ENCODE data around the gene PSMD1. TPM values are rescaled to one million over a fixed set of nuclear protein-coding genes. Genes with fewer than 3 reads are reported as not detected.

The PSMD1 gene
- total and polyA plus RNA-seq, 2 experiments from 2014 or later = 148 to 177 TPM

- TF ChIP-seq, protein P1, sequence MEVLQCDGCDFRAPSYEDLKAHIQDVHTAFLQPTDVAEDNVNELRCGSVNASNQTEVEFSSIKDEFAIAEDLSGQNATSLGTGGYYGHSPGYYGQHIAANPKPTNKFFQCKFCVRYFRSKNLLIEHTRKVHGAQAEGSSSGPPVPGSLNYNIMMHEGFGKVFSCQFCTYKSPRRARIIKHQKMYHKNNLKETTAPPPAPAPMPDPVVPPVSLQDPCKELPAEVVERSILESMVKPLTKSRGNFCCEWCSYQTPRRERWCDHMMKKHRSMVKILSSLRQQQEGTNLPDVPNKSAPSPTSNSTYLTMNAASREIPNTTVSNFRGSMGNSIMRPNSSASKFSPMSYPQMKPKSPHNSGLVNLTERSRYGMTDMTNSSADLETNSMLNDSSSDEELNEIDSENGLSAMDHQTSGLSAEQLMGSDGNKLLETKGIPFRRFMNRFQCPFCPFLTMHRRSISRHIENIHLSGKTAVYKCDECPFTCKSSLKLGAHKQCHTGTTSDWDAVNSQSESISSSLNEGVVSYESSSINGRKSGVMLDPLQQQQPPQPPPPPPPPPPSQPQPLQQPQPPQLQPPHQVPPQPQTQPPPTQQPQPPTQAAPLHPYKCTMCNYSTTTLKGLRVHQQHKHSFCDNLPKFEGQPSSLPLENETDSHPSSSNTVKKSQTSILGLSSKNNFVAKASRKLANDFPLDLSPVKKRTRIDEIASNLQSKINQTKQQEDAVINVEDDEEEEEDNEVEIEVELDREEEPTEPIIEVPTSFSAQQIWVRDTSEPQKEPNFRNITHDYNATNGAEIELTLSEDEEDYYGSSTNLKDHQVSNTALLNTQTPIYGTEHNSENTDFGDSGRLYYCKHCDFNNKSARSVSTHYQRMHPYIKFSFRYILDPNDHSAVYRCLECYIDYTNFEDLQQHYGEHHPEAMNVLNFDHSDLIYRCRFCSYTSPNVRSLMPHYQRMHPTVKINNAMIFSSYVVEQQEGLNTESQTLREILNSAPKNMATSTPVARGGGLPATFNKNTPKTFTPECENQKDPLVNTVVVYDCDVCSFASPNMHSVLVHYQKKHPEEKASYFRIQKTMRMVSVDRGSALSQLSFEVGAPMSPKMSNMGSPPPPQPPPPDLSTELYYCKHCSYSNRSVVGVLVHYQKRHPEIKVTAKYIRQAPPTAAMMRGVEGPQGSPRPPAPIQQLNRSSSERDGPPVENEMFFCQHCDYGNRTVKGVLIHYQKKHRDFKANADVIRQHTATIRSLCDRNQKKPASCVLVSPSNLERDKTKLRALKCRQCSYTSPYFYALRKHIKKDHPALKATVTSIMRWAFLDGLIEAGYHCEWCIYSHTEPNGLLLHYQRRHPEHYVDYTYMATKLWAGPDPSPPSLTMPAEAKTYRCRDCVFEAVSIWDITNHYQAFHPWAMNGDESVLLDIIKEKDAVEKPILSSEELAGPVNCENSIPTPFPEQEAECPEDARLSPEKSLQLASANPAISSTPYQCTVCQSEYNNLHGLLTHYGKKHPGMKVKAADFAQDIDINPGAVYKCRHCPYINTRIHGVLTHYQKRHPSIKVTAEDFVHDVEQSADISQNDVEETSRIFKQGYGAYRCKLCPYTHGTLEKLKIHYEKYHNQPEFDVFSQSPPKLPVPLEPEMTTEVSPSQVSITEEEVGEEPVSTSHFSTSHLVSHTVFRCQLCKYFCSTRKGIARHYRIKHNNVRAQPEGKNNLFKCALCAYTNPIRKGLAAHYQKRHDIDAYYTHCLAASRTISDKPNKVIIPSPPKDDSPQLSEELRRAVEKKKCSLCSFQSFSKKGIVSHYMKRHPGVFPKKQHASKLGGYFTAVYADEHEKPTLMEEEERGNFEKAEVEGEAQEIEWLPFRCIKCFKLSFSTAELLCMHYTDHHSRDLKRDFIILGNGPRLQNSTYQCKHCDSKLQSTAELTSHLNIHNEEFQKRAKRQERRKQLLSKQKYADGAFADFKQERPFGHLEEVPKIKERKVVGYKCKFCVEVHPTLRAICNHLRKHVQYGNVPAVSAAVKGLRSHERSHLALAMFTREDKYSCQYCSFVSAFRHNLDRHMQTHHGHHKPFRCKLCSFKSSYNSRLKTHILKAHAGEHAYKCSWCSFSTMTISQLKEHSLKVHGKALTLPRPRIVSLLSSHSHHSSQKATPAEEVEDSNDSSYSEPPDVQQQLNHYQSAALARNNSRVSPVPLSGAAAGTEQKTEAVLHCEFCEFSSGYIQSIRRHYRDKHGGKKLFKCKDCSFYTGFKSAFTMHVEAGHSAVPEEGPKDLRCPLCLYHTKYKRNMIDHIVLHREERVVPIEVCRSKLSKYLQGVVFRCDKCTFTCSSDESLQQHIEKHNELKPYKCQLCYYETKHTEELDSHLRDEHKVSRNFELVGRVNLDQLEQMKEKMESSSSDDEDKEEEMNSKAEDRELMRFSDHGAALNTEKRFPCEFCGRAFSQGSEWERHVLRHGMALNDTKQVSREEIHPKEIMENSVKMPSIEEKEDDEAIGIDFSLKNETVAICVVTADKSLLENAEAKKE (CRISPR knock-in tag; IDR thresholded peaks at IDR 0.05) = no peak
Measured at GRCh38 chr2:231211486-231211885, 154.8 kb downstream of the PSMD1 start (continued).

- H3K4me3 ChIP-seq = no peak overlapping the region
- no peak overlapping the region for H3K27ac ChIP-seq (ENCODE audit: low read depth)
- H4K20me1 ChIP-seq (replicated peaks; ENCODE audit: insufficient read depth) = no peaks in the 10 kb centered on the region
- H2AFZ ChIP-seq = no peak overlapping the region
- peaks cover 33% of the 10 kb centered on the region for H3K36me3 ChIP-seq (ENCODE audit: insufficient read depth)
- no peaks in the 10 kb centered on the region for H3K79me2 ChIP-seq (replicated peaks; ENCODE audit: insufficient read depth)
- H3K4me1 ChIP-seq (ENCODE audit: insufficient read depth) = no peaks in the 10 kb centered on the region
- Mint-ChIP-seq H3K36me3 (ENCODE audit: low read depth) (peaks cover 43% of the 10 kb centered on the region), H3K4me1 (no peaks in the 10 kb centered on the region), H3K27ac (no peak overlapping the region), H3K27me3 (ENCODE audit: insufficient read depth, low read depth, poor library complexity) (no peaks in the 10 kb centered on the region), H3K4me3 (no peak overlapping the region), H3K9me3 (no peaks in the 10 kb centered on the region)
- H3K9me2 ChIP-seq (ENCODE audit: insufficient read depth) = no peaks in the 10 kb centered on the region
- no peaks in the 10 kb centered on the region for H3K27me3 ChIP-seq (ENCODE audit: insufficient read depth)
- no peaks in the 10 kb centered on the region for H3F3A ChIP-seq (replicated peaks; ENCODE audit: low read depth)
- H3K4me2 ChIP-seq = no peak overlapping the region
- DNase-seq (ENCODE audit: low spot score) = no peak
- ATAC-seq = no peak
- TF ChIP-seq STAT1 (IDR thresholded peaks at IDR 0.05; ENCODE audit: unreplicated experiment) (no peak), CTCF (conservative IDR thresholded peaks at IDR 0.05; ENCODE audit: low read depth in 2 of 2) (no peak)
- TF ChIP-seq, protein P2, sequence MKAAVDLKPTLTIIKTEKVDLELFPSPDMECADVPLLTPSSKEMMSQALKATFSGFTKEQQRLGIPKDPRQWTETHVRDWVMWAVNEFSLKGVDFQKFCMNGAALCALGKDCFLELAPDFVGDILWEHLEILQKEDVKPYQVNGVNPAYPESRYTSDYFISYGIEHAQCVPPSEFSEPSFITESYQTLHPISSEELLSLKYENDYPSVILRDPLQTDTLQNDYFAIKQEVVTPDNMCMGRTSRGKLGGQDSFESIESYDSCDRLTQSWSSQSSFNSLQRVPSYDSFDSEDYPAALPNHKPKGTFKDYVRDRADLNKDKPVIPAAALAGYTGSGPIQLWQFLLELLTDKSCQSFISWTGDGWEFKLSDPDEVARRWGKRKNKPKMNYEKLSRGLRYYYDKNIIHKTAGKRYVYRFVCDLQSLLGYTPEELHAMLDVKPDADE (IDR thresholded peaks at IDR 0.05) = no peak
- TF ChIP-seq, protein P3, sequence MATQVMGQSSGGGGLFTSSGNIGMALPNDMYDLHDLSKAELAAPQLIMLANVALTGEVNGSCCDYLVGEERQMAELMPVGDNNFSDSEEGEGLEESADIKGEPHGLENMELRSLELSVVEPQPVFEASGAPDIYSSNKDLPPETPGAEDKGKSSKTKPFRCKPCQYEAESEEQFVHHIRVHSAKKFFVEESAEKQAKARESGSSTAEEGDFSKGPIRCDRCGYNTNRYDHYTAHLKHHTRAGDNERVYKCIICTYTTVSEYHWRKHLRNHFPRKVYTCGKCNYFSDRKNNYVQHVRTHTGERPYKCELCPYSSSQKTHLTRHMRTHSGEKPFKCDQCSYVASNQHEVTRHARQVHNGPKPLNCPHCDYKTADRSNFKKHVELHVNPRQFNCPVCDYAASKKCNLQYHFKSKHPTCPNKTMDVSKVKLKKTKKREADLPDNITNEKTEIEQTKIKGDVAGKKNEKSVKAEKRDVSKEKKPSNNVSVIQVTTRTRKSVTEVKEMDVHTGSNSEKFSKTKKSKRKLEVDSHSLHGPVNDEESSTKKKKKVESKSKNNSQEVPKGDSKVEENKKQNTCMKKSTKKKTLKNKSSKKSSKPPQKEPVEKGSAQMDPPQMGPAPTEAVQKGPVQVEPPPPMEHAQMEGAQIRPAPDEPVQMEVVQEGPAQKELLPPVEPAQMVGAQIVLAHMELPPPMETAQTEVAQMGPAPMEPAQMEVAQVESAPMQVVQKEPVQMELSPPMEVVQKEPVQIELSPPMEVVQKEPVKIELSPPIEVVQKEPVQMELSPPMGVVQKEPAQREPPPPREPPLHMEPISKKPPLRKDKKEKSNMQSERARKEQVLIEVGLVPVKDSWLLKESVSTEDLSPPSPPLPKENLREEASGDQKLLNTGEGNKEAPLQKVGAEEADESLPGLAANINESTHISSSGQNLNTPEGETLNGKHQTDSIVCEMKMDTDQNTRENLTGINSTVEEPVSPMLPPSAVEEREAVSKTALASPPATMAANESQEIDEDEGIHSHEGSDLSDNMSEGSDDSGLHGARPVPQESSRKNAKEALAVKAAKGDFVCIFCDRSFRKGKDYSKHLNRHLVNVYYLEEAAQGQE (IDR thresholded peaks at IDR 0.05; ENCODE audit: unreplicated experiment) = no peak
Measured at GRCh38 chr2:231212329-231212845, 155.7 kb downstream of the PSMD1 start.

Measured in GM23338 (cell line).